AG04450 (cell line): ENCODE results near the gene TMEM53. TPM values are rescaled to one million over a fixed set of nuclear protein-coding genes. Genes with fewer than 3 reads are reported as not detected.
A peak's percentile ranks its signal among the peaks of the same experiment; 100 is the strongest.

Experiments used
- CTCF ChIA-PET: fragments of 300-600, 350-600 bp; formaldehyde crosslinking; extraction: SDS; loops from one replicate; lab custom pipeline; 2022; ENCODE audit warnings: antibody characterized with exemption, inconsistent platforms; lab: Charles Lee
- POLR2A ChIA-PET: fragments of 350-600 bp; formaldehyde crosslinking; extraction: SDS; loops from one replicate; lab custom pipeline; 2021; ENCODE audit warnings: antibody characterized with exemption, inconsistent platforms; lab: Yijun Ruan, JAX
- DNase-seq: peaks from one replicate; pipeline ENCODE4 v3.0.0-alpha.2; 2011; ENCODE audit warnings: low read depth, low spot score
- H3K27ac ChIP-seq: one replicate; pipeline ENCODE4 v1.5.1; 2012; ENCODE audit warnings: low read depth, low read length, control low read depth
- H3K27me3 ChIP-seq: one replicate; pipeline ENCODE4 v1.6.0; 2012; ENCODE audit warnings: low read length; ENCODE audit not compliant: control insufficient read depth, insufficient read depth
- H3K4me3 ChIP-seq: 2 replicates; pipeline ENCODE4 v1.5.1; 2011; ENCODE audit warnings: mild to moderate bottlenecking, low read depth, low read length, control low read depth
- H3K9me3 ChIP-seq: 2 replicates; pipeline ENCODE4 v1.5.1; 2012; ENCODE audit warnings: low read length; ENCODE audit not compliant: control insufficient read depth, insufficient read depth
- polyA plus RNA-seq: library from polyadenylated mRNA; depleted of rRNA; stranded (reverse); fragments of >200 nt; gene quantifications from 2 replicates; pipeline ENCODE4 v1.2.3, GENCODE V29; 2011
- TF ChIP-seq, protein P1 (sequence below): IDR thresholded peaks from 2 replicates; pipeline ENCODE4 v1.5.1; 2011; ENCODE audit warnings: low read depth, low read length, control low read depth, inconsistent platforms

TMEM53 gene
- polyA plus RNA-seq, 1 experiment, result 4.4 TPM

DNA sequence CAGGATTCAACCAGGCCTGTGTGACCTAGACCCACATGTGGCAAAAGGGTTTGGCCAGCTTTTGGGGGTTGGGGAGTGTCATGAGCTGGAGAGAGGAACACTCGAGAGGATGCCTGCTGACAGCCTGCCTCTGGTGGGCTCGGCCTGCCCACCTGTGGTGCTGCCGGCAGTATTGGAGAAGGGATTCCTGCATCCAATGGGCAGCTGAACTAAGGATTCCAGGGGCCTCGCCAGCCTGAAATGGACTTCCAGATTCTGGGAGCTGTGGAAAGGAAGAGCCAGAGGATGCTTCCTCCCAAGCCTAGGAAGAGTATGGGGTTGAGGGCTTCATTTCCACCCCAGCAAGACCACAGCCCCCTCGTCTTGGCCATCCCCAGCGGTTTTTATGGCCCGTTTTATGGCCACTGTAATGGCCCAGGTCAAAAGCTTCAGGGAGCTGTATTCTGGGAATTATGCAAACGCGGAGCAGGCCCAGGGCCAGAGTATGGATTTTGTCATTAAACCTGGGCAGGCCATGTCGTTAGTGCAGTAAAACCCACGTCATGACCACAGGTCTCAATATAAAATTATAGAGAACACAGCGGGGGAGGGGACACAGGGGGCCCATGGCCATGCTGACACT, 63.6 kb downstream of the TMEM53 start:
- no peak overlapping the region for H3K4me3 ChIP-seq
- ChIA-PET CTCF (interaction anchor here (1.3 to 6.7 kb wide), 5 partner anchors 22 to 119 kb away, joined by 3 to 221 read pairs (median 14); no protein-coding TSS in a partner anchor), POLR2A (interaction anchor here (1.2 kb wide), 1 partner anchor 40 kb away, joined by 5 read pairs; no protein-coding TSS in a partner anchor)
- TF ChIP-seq, protein P1, sequence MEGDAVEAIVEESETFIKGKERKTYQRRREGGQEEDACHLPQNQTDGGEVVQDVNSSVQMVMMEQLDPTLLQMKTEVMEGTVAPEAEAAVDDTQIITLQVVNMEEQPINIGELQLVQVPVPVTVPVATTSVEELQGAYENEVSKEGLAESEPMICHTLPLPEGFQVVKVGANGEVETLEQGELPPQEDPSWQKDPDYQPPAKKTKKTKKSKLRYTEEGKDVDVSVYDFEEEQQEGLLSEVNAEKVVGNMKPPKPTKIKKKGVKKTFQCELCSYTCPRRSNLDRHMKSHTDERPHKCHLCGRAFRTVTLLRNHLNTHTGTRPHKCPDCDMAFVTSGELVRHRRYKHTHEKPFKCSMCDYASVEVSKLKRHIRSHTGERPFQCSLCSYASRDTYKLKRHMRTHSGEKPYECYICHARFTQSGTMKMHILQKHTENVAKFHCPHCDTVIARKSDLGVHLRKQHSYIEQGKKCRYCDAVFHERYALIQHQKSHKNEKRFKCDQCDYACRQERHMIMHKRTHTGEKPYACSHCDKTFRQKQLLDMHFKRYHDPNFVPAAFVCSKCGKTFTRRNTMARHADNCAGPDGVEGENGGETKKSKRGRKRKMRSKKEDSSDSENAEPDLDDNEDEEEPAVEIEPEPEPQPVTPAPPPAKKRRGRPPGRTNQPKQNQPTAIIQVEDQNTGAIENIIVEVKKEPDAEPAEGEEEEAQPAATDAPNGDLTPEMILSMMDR, result no peak
- H3K9me3 ChIP-seq, result no peaks in the 10 kb centered on the region; the same call in 1 of the 2 replicates
- peaks cover 18% of the 10 kb centered on the region for H3K27me3 ChIP-seq
- no peak overlapping the region for H3K27ac ChIP-seq
- no peak for DNase-seq

DNA sequence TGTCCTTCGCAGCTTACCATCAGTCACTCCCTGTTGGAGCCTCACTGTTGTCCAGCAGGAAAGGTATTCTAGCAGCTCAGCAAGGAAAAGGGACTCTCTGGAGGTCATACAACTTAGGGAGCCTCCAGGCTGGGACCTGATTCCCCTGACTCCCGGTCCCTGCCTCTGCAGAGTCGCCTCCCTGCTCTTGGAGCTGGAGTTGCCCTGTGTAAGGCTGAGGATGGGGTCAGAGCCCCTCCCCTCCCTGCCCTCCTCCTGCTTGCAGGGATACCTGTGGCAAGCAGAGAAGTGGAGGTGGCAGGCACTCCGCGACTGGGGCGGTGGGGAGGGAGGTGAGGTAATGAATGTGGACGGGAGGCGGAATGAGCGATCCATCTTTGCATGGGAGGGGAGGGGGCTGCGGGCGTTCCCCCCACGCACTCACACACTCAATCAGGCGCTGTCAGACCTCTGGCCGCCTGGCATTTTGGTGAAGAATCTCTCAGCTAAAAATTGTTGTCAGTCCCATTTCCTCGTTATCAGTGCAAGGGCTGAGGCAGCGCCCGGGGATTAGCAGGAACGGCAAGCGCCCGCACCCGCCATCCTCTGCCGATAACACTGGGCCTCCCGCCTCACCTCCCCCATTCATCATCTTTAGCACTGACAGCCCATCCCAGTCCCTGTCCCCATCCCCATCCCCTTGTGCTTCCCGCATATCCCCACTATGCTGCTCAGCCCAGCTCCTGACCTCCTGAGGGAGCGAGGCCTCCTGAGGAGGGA, 64.3 kb downstream of the TMEM53 start:
- no peak overlapping the region for H3K4me3 ChIP-seq
- H3K27ac ChIP-seq, result no peak overlapping the region
- ChIA-PET POLR2A (interaction anchor here (1.2 kb wide), 1 partner anchor 41 kb away, joined by 5 read pairs; no protein-coding TSS in a partner anchor), CTCF (interaction anchor here (1.1 to 6.7 kb wide), 10 partner anchors 8 to 561 kb away, joined by 3 to 221 read pairs (median 7); no protein-coding TSS in a partner anchor)
- DNase-seq, result no peak
- no peaks in the 10 kb centered on the region; the same call in 1 of the 2 replicates for H3K9me3 ChIP-seq
- H3K27me3 ChIP-seq, result peaks cover 18% of the 10 kb centered on the region
- TF ChIP-seq, protein P1, result no peak

DNA sequence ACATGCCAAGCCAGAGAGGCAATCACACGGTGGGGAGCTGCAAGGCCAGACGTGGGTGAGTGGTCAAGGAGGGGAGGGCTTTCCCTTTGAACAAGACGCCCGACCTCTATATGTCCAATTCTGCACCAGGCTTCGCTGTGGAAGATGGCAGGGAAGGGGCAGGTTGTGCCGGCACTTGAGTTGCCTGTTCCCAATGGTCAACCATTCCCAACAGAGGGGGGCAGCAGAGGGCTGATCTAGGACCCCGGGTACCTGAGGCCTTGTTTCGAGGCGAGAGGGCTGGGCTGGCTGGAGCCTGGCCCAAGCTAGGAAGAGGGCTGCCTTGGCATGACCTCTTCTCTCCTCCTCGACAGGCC, 64.9 kb downstream of the TMEM53 start:
- no peak overlapping the region for H3K27ac ChIP-seq
- ChIA-PET POLR2A (no interaction called here), CTCF (interaction anchor here (1.1 to 6.7 kb wide), 11 partner anchors 8 to 561 kb away, joined by 3 to 221 read pairs (median 7); no protein-coding TSS in a partner anchor)
- H3K9me3 ChIP-seq, result no peaks in the 10 kb centered on the region; the same call in 1 of the 2 replicates
- DNase-seq, result no peak
- no peak overlapping the region for H3K4me3 ChIP-seq
- TF ChIP-seq, protein P1, result peak; percentile 74
- peaks cover 20% of the 10 kb centered on the region for H3K27me3 ChIP-seq

DNA sequence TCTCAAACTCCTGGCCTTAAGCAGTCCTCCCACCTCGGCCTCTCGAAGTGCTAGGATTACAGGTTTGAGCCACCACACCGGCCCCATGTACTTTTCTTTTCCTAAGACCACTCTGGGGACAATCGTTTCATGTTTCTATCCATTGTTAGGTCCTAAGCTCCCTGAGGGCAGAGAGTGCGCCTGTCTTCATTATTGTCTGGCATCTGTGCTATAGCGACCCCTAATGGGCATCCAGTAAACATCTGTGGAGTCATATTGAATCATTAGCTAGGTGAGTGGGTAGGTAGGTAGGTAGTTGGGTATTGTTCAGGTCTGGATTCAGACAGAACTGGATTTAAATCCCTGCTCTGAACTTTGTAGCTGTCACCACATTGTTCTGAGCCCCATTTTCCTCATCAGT, 66.1 kb downstream of the TMEM53 start:
- TF ChIP-seq, protein P1, result peak; percentile 28; the same call in 1 of the 2 replicates
- H3K4me3 ChIP-seq, result no peak overlapping the region
- peaks cover 30% of the 10 kb centered on the region for H3K27me3 ChIP-seq
- no peak overlapping the region for H3K27ac ChIP-seq
- DNase-seq, result no peak
- no peaks in the 10 kb centered on the region; the same call in 1 of the 2 replicates for H3K9me3 ChIP-seq
- ChIA-PET CTCF (interaction anchor here (0.5 to 6.7 kb wide), 10 partner anchors 9 to 559 kb away, joined by 3 to 221 read pairs (median 7); no protein-coding TSS in a partner anchor), POLR2A (interaction anchor here (0.6 to 1.2 kb wide), 2 partner anchors 10 to 24 kb away, joined by 5 to 9 read pairs; no protein-coding TSS in a partner anchor)
